Lower lobe of right lung (tissue), 2 donors: Measurements from ENCODE around the gene CCDC33. TPM values are rescaled to one million over a fixed set of nuclear protein-coding genes. Genes with fewer than 3 reads are reported as not detected.

ENCODE experiments used
- ATAC-seq, 2 donors: fragments of 200-7000 bp; cut with Tn5 transposase; one replicate each; pipeline ENCODE4 v1.9.1; 2020 to 2022; ENCODE audit warnings: mild to moderate bottlenecking in 2 of 2, moderate library complexity in 2 of 2
- DNase-seq: peaks from one replicate; pipeline ENCODE4 v3.0.0-alpha.2; 2020
- H3K27ac ChIP-seq: fragments of 200-600 bp; one replicate; pipeline ENCODE4 v1.8.0; 2022
- H3K27me3 ChIP-seq: fragments of 200-600 bp; one replicate; pipeline ENCODE4 v1.8.0; 2022; ENCODE audit warnings: low read depth
- H3K36me3 ChIP-seq: fragments of 200-600 bp; one replicate; pipeline ENCODE4 v1.8.0; 2022; ENCODE audit warnings: mild to moderate bottlenecking
- H3K4me1 ChIP-seq: fragments of 200-600 bp; one replicate; pipeline ENCODE4 v1.8.0; 2022
- H3K4me3 ChIP-seq: fragments of 200-600 bp; one replicate; pipeline ENCODE4 v1.8.0; 2022; ENCODE audit warnings: mild to moderate bottlenecking
- H3K9me3 ChIP-seq: fragments of 200-600 bp; one replicate; pipeline ENCODE4 v1.8.0; 2022
- CTCF ChIP-seq: fragments of 200-600 bp; IDR thresholded peaks from one replicate; pipeline ENCODE4 v1.8.0; 2022; ENCODE audit warnings: antibody characterized with exemption, mild to moderate bottlenecking
- intact Hi-C: fragments of 100-400 bp; cut with DNase I; formaldehyde crosslinking; loops from one replicate; pipeline ENCODE4 v1.11.0; 2022
- total RNA-seq: library from RNA; stranded (reverse); fragmentation: NEBNext Ultra II Directional; extraction: Animal tissue kit (Norgen Biotek cat#: 25700); gene quantifications from one replicate; pipeline ENCODE4 v1.2.1, GENCODE V29; 2021
- donor health status: DM: no; HTN: yes; CAD: no; lungs with severe emphysema.

Gene CCDC33
- total RNA-seq, 1 donor from 2014 or later, result 5.9 TPM

GRCh38 chr15:74220475-74221248 is 15.5 kb upstream of the CCDC33 start:
- intact Hi-C loops, result no loop called here
- no peaks in the 10 kb centered on the region for H3K9me3 ChIP-seq
- ATAC-seq (no peak), DNase-seq (no peak)
- no peak overlapping the region for H3K27ac ChIP-seq
- H3K4me3 ChIP-seq, result no peak overlapping the region
- peaks cover 16% of the 10 kb centered on the region for H3K27me3 ChIP-seq
- no peaks in the 10 kb centered on the region for H3K4me1 ChIP-seq
- no peaks in the 10 kb centered on the region for H3K36me3 ChIP-seq
- no peak for TF ChIP-seq CTCF

GRCh38 chr15:74221399-74222239 is 14.5 kb upstream of the CCDC33 start:
- DNase-seq (no peak), ATAC-seq (no peak)
- H3K9me3 ChIP-seq, result no peaks in the 10 kb centered on the region
- no peak for TF ChIP-seq CTCF
- H3K27ac ChIP-seq, result no peak overlapping the region
- no peaks in the 10 kb centered on the region for H3K36me3 ChIP-seq
- no peaks in the 10 kb centered on the region for H3K4me1 ChIP-seq
- intact Hi-C loops, result no loop called here
- H3K27me3 ChIP-seq, result peaks cover 16% of the 10 kb centered on the region
- H3K4me3 ChIP-seq, result no peak overlapping the region

- DNase-seq, result no peak
- Histone ChIP-seq H3K9me3 (no peaks in the 10 kb centered on the region), H3K36me3 (no peaks in the 10 kb centered on the region), H3K27me3 (peaks cover 16% of the 10 kb centered on the region), H3K4me3 (no peak overlapping the region), H3K4me1 (no peaks in the 10 kb centered on the region), H3K27ac (no peak overlapping the region)
- ATAC-seq, result no peak
- intact Hi-C loops, result no loop called here
- no peak for TF ChIP-seq CTCF
These were observed 13.6 kb upstream of the CCDC33 start for GRCh38 chr15:74222240-74223119.

- Histone ChIP-seq H3K36me3 (no peaks in the 10 kb centered on the region), H3K27ac (no peak overlapping the region), H3K4me1 (peaks cover 7% of the 10 kb centered on the region), H3K27me3 (peaks cover 16% of the 10 kb centered on the region), H3K9me3 (no peaks in the 10 kb centered on the region), H3K4me3 (no peak overlapping the region)
- intact Hi-C loops, result no loop called here
- no peak for TF ChIP-seq CTCF
- no peak for DNase-seq
- ATAC-seq, result no peak
These were observed 10.2 kb upstream of the CCDC33 start for GRCh38 chr15:74225928-74226327.
